NCI-H460 (cell line): Measurements from ENCODE around the gene RBM33. TPM values are rescaled to one million over a fixed set of nuclear protein-coding genes. Genes with fewer than 3 reads are reported as not detected.
"Not testable (repeated sequence)": the region's sequence is repeated elsewhere in the genome, so short reads cannot be mapped to it uniquely, and the experiment has no call there.

Experiments used
- DNase-seq: peaks from one replicate; pipeline ENCODE4 v3.0.0-alpha.2; 2016; ENCODE audit warnings: low read depth; ENCODE audit errors: extremely low read depth
- total RNA-seq: library from RNA; depleted of rRNA; stranded (reverse); fragments of >200 nt; shearing (Covaris generic); gene quantifications from 2 replicates; pipeline ENCODE4 v1.2.3, GENCODE V29; 2014; rRNA removed

Gene RBM33
- total RNA-seq, 1 experiment from 2014 or later, result 20.9 TPM

- no peak for DNase-seq
Measured at GRCh38 chr7:155814316-155815276, 170.1 kb downstream of the RBM33 start.

GRCh38 chr7:155815332-155816191 is 171.1 kb downstream of the RBM33 start:
- DNase-seq, result peak; percentile 55

- DNase-seq, result no peak
Measured at GRCh38 chr7:155816192-155816508, 171.7 kb downstream of the RBM33 start.

- no peak for DNase-seq
Measured at GRCh38 chr7:155816996-155817395, 172.5 kb downstream of the RBM33 start.

GRCh38 chr7:155817515-155817914 is 173.1 kb downstream of the RBM33 start:
- DNase-seq, result not testable (repeated sequence)

- no peak for DNase-seq
Measured at GRCh38 chr7:155818154-155818819, 173.8 kb downstream of the RBM33 start.

GRCh38 chr7:155818820-155819168 is 174.3 kb downstream of the RBM33 start:
- DNase-seq, result no peak

GRCh38 chr7:155819186-155819585 is 174.7 kb downstream of the RBM33 start:
- no peak for DNase-seq

GRCh38 chr7:155820246-155820645 is 175.8 kb downstream of the RBM33 start:
- DNase-seq, result no peak

- no peak for DNase-seq
Measured at GRCh38 chr7:155820788-155821187, 176.3 kb downstream of the RBM33 start.

GRCh38 chr7:155821851-155822250 is 177.4 kb downstream of the RBM33 start:
- no peak for DNase-seq

GRCh38 chr7:155824227-155824886 is 179.9 kb downstream of the RBM33 start:
- peak; percentile 70 for DNase-seq

GRCh38 chr7:155825336-155825735 is 180.9 kb downstream of the RBM33 start:
- no peak for DNase-seq

- no peak for DNase-seq
Measured at GRCh38 chr7:155829796-155830470, 185.5 kb downstream of the RBM33 start.

Other genes starting within 250 kb of the RBM33 start
- 0.75 and 0.84 TPM in 2 replicates for gene EN2, start 186.5 kb upstream of the RBM33 start, total RNA-seq
- gene CNPY1, start 98.1 kb upstream of the RBM33 start, total RNA-seq, result not detected in 2 replicates
- 7.1 and 7.9 TPM in 2 replicates for gene SHH, start 167.8 kb downstream of the RBM33 start, total RNA-seq